ENCODE measurements around the gene APOL3.

Gene APOL3

GRCh38 chr22:36136988-36137387 lies 23.6 kb downstream of the APOL3 start:
- DNase-seq (ENCODE audit: extremely low read depth, low read depth): no peak
- no peak for TF ChIP-seq CTCF (IDR thresholded peaks at IDR 0.05; ENCODE audit: low read depth, low read length)

GRCh38 chr22:36136475-36136874 lies 24.1 kb downstream of the APOL3 start:
- peak; percentile 19 for DNase-seq (ENCODE audit: extremely low read depth, low read depth)
- no peak for TF ChIP-seq CTCF (IDR thresholded peaks at IDR 0.05; ENCODE audit: low read depth, low read length)

- DNase-seq (ENCODE audit: extremely low read depth, low read depth): no peak
- no peak for TF ChIP-seq CTCF (IDR thresholded peaks at IDR 0.05; ENCODE audit: low read depth, low read length)
Measured at GRCh38 chr22:36135306-36135980, 25.1 kb downstream of the APOL3 start.

GRCh38 chr22:36134182-36134581 lies 26.4 kb downstream of the APOL3 start:
- no peak for DNase-seq (ENCODE audit: extremely low read depth, low read depth)
- no peak for TF ChIP-seq CTCF (IDR thresholded peaks at IDR 0.05; ENCODE audit: low read depth, low read length)

GRCh38 chr22:36131907-36132306 lies 28.6 kb downstream of the APOL3 start:
- no peak for DNase-seq (ENCODE audit: extremely low read depth, low read depth)
- TF ChIP-seq CTCF (IDR thresholded peaks at IDR 0.05; ENCODE audit: low read depth, low read length): no peak

GRCh38 chr22:36129486-36130388 lies 30.8 kb downstream of the APOL3 start:
- TF ChIP-seq CTCF (IDR thresholded peaks at IDR 0.05; ENCODE audit: low read depth, low read length): no peak
- DNase-seq (ENCODE audit: extremely low read depth, low read depth): no peak

GRCh38 chr22:36129071-36129470 lies 31.5 kb downstream of the APOL3 start:
- TF ChIP-seq CTCF (IDR thresholded peaks at IDR 0.05; ENCODE audit: low read depth, low read length): no peak

More at GRCh38 chr22:36129071-36129470, 31.5 kb downstream of the APOL3 start:
- DNase-seq (ENCODE audit: extremely low read depth, low read depth): no peak
